HS-5 (cell line): Measurements from ENCODE around the gene SPATA32.
A peak's percentile ranks its signal among the peaks of the same experiment; 100 is the strongest.
"Not testable (repeated sequence)": the region's sequence is repeated elsewhere in the genome, so short reads cannot be mapped to it uniquely, and the experiment has no call there.

Experiments
- DNase-seq: peaks from one replicate; pipeline ENCODE4 v3.0.0-alpha.2; 2012; ENCODE audit warnings: low read depth

The SPATA32 gene

DNA sequence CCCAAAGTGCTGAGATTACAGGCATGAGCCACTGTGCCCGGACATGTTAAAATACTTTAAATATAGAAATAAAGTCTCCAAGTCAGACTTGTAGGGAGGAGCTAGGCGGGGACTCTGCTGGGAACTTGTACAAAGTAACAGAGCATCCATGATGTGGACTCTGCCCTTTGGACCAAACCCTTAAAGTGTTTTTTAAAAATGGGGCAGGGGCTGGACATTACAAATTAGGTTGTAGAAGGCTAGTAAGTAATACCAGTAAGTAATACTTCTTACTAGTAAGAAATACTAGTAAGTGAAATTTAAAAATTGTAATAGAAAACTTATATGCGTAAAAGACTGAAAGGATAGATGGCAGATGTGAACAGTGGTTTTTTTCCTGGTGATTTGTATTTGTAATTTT lies 9.7 kb upstream of the SPATA32 start:
- DNase-seq = no peak

DNA sequence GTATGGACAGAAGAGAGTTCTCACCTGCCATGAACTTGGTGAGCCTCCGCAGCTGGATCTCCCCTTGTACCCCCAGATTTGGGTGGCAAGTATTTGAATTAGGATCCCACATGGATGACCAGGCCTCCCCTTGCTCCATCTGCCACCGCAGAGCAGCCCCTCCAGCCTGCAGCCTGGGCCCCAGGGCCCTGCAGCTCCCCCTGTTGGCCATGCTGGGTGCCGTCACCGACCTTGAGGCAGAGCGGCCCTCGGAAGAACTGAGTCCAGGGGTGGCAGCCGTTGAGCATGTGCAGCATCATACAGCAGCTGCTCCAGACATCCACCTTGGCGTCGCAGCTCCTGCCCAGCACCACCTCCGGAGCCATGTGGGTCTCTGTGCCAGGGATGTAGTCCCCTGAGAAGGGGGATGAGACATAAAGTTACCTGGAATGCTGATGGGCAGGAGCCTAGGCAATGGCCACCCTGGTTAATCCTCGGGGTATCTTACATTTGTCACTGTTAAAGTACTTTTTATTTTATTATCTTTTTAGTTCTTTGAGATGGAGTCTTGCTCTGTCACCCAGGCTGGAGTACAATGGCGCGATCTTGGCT lies 9.0 kb upstream of the SPATA32 start:
- DNase-seq = no peak

DNA sequence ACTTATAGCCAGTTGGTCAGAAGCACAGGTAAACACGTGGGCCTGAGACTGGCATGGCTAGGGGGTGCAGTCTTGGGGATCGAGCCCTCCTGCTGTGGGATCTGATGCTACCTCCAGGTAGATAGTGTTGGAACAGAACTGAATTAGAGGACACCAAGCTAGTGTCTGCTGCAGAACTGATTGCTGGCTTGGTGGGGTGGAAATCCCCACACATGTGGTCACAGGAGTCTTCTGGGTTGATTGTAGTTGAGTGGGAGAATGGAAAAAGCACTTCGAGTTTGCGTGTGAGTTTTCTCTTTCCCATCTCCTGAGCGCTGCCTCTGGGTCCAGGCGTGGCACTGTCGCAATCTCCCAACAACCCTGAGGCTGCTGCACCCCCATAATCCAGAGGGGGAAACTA lies 8.0 kb upstream of the SPATA32 start:
- no peak for DNase-seq

DNA sequence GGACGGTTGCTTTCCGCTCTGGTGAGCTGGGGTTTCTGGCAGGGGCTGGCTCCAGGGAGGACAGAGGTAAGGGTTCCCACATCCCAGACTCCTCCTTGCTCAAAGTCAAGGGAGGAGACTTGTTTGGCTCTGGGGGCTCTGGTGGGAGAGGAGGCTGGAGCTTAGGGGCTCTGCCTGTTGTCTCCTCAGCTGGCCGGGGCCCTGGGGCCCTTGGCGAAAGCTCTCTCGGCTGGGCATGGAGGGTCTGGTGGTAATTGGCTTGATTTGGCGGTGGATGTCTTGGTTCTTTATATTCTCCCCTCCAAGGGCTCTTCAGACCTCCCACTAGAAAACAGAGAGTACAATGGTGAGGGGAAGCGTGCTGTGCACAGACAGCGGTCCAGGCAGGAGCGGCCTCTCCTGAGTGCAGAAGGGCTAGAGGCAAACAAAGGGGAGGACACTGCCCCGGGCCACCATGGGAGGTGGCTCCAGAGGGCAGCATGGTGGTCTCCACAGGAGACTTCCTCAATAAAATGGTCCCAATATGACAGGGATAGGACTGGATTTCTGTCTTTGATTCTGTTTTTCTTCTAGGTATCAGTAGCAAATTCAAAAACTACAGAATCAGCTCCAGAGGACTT lies 5.7 kb upstream of the SPATA32 start:
- no peak for DNase-seq

DNA sequence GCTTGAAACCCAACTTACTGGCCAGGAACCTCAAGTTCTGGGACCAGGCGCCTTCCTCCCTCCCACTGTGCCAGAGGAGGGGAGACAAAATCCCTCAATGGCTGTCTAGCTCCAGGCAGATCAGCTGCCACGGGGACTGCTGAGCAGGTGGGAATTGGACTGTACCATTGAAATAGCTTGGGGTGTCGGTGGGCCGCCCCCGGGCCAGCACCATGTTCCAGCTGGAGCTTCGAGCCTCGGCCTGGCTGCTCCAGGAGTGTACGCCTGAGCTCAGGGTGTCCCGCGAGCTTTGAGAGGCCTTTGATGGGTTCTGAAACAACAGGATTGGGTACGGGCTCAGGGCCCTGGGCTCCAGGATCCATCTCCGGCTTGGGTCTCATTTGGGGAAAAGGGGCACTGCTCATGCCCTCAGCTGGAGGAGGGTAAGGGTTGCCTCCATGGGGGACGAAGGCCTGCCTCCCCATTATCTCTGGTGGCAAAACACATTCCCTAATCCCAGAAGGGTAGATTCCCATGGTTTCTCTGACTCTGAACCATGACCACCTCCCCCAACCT lies 4.6 kb upstream of the SPATA32 start:
- DNase-seq = no peak

DNA sequence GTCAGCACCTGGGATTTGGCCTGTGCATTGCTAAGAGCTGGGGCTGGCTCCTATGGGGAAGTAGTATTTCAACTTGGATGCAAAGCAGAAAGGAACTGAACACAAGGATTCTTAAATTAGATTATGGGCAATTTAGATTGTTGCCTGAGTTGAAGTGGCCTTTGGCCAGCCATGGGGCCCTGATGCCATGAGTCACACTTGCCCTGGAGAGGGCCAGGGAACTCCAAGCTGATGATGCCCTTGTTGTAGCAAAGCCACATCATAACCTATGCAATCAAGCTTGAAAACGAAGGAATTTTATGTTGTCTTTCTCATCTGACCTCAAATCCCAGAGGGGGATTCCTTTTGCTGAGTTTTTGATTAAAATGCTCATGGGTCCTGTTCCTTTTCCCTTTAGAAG lies 3.9 kb upstream of the SPATA32 start:
- DNase-seq = peak; percentile 74

DNA sequence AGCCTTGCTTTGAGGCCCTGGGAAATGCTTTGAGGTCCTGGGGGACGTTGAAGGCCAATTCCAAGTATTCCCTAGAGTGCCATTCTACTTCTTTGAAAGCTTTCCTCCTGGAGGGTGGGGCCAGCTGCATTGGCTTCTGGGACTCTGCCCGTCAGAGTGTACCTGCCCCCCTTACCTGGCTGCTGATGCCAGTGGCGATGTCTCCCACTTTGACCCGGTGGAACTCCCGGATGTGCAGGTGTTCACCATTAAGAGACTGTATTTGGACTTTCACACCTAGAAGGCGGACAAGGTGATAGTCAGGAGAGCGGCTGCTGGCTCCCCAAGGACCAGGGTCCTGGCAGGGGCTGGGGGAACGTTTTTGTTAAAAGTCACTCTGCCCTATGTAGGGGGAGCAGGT lies 3.1 kb upstream of the SPATA32 start:
- DNase-seq = no peak

DNA sequence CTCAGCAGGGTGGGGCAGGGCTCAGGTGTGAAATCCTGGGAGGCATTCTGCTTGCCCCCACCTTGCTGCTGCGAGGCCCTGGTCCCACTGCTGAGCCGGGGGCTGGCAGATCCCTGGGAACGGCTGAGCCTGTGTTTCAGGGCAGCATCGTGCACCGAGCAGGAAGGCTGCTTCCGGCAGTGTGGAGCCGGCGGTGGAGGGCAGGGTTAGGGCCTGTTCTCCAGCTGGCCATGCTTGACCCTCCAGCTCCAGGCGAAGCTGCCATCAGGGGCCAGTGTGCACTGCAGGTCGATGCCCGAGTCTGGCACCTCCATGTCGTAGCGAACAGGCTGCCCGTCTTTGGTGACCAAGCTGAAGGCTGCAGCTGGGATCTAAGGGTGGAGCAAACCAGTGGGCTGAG lies 2.5 kb upstream of the SPATA32 start:
- no peak for DNase-seq

DNA sequence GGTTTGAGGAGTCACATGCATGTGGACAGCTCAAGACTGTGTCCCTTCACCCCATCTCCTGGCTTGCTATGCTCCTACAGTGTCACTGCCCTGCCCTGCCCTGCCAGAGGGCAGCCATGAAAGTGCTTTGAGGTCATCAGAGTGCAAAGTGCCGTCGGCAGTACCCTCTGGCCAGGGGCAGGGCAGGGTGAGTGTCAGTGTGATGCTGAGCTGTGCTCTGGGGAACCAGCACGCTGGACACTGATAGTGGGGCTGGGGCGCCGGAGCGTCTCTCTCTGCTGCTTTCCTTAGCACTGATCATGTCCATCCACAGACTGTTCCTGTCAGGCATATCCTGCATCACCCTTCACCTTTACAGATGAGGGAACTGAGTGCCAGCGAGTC lies 1.6 kb upstream of the SPATA32 start:
- no peak for DNase-seq

DNA sequence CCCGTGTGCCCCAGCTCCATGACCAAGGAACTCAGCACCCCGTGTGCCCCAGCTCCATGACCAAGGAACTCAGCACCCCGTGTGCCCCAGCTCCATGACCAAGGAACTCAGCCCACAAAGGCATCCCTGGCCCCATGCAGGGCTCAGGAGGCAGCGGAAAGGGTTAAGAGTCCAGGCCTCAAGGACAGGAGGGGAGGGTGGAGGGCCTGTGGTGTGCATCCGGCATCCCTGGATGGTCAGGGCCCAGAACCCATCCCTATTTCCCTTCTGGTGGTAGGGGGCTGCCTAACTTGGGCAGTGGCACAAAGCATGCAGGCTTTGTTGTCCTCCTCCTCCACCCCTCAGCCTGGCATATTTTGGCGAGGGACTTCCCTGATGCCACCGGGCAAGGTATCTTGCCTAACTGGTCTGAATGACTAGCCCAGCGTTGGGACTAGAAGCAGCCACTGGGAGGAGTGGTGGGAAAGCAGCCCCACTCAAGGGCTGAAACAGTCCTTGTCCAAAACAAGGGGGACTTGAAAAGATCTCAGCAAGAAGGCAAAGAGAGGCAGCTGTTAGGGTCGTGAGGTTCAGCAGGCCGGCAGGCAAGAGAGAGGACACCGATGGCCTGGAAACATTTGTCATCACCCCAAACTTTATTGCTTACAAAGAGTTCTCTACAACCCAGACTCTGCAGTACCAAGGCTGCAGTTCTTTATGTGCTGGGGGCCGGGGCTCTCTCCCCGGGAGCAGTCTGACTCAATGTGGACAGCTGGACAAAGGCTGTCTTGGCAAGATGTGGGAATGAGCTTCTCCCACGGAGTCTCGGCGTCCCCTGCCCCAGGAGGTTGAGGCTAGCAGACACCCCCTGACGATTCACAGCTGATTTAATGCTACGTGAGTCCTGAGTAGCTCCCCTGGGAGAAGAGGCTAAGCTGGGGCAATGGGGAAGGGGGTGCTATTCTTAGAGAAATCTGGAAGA lies 902 bp upstream of the SPATA32 start:
- DNase-seq = no peak

DNA sequence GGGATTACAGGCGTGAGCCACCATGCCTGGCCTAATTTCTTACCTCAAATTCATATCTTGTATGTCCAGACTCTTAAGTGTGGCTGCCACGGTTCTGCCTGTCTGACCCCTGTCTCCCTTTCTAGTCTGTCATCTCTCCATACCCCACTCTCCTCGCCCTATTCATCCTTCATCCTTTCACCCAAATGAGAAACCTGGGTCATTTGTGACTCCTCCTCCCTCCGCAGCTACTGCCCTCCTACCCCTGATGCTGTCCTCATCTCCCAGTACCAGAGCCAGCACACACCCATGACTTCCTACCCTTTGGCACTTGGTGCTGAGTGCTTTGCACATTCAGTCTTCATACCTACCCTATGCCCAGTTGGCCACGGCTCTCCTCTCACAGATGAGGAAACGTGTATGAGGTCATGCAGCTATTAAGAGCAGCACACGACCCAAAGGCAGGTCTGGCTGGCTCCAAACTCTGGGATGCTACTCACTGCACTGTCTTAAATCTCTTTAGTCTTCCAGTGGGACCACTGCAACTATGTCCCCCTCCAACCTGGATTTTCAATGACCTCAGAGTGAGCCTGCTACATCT lies 1.6 kb downstream of the SPATA32 start:
- no peak for DNase-seq

DNA sequence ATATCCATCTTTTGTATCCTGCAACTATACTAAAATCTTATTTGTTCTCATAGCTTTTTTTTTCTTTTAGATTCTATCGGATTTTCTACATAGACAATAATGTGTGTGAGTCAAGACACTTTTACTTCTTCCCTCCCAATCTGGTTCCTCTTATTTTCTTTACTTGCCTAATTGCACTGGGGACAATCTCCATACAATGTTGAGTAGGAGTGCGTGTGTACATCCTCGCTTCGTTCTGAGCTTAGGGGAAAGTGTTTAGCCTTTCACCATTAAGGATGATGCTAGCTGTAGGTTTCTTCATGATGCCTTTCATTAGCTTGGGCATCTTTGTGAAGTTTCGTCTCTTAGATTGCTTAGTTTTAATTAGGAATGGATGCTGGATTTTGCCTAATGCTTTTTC lies 2.9 kb downstream of the SPATA32 start:
- no peak for DNase-seq

DNA sequence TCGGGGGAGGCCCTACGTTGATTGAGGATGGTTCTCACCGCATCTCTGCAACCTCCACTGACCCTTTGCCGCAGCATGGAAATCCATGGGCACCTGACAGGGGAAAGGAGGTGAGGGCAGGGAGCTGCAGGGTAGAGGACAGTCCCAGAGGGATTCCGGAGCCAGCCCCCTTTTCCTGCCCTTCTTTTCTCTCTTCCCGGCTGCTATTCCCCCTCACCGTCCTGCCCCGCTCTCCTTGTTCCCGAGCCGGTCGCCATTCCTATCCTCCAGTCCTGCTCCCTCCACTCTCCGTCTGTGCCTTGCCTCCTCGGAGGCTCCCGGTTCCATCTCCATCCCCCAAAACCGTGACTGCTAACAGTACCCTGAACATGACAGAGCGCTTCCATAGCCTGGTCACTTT lies 4.8 kb downstream of the SPATA32 start:
- no peak for DNase-seq

DNA sequence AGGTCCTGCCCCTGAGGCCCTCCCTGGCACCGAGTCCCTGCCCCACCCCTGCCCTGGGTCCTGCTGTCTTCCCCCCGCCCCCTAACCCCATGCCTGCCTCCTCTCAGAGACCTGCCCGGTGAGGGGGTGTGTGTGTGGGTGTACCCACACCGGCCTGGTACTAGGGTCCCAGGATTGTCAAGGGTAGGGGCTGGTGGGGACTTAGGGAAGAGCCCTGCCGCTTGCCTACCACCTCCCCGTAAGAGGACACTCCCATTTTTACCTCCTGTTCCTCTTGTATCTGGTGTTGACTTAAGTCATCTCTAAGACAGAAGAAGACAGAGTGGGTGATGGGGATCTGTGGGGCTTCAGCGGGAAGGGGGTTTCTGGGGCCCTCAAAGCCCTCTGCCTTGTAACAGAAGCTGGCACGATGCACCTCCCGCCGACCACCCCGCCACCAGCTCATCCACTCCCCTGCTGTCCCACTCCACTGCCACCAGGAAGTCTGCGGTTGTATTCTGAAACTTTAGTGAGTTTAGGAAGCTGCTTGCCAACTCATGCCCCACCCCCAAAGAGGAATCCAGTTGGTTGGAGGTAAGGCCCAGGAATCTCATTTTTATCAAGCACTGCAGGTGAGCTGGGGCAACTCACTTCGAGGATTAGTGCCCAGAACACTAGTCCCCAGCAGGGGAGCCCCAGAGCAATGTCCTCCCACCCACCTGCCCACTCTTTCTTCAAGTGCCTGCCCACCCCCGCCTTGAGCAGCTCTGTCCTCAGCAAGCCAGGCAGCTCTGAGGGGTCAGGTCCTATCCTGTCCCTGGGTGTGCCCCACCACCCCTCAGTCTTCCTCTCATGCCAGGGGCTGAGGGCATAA lies 5.6 kb downstream of the SPATA32 start:
- DNase-seq = no peak

DNA sequence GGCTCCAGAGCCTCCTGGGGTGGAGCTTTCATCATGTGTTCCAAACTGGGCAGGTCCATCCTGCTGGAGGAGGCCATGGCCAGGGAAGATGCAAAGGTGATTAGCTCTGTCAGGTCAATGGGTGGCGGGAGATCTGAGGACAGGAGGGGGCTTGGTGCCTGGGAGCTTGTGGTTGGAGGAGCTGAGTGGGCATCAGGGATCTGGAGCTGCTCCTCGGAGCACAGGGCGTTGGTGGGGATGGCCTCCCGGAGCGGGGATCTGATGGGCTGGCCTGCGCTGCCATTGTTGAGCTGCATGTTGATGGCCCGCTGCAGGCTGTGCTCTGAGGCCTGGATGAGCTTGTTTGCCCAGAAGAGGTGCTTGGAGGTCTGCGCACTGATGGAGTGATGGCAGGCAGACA lies 6.5 kb downstream of the SPATA32 start:
- DNase-seq = no peak

DNA sequence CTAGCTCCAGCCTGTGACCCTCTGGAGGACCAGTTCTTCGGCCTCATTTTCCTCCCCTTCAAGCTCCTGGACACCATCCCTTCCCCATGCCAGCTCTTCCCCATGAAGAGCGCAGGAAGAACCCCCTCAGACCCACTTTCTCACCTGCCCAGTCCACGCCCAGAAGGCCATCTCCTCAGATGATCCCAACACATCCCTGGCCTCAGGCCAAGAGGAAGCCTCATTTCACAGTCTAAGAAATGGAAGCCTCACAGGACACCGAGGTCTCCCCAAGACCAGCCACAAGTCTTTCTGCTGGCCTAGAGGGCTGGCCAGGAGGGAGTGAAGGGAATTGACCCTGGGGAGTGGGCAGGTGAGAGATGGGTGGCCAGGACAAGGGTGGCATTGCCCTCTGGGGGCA lies 8.0 kb downstream of the SPATA32 start:
- no peak for DNase-seq

DNA sequence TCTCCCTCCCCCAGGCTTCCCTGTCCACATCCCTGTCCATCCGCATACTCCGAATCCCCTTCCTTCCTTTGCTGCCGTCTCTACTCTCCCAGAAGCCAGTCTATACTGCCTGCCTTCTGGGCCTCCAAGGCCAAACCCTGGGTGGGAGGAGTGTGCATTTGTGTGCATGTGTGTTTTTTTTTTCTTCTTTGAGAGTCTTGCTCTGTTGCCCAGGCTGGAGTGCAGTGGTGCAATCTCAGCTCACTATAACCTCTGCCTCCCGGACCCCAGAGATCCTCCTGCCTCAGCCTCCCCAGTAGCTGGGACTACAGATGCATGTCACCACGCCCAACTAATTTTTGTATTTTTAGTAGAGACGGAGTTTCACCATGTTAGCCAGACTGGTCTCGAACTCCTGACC lies 8.7 kb downstream of the SPATA32 start:
- DNase-seq = not testable (repeated sequence)

DNA sequence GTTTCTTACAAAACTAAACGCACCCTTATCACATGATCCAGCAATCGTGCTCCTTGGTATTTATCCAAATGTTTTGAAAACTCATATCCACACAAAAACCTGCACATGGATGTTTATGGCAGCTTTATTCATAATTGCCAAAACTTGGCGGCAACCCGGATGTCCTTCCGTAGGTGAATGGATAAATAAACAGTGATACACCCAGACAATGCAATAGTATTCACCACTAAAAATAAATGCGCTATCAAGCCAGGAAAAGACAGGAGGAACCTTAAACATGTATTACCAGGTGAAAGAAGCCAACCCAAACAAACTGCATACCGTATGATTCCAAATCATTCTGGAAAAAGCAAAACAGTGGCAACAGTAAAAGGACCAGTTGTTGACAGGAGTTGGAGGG lies 10.0 kb downstream of the SPATA32 start:
- no peak for DNase-seq

DNA sequence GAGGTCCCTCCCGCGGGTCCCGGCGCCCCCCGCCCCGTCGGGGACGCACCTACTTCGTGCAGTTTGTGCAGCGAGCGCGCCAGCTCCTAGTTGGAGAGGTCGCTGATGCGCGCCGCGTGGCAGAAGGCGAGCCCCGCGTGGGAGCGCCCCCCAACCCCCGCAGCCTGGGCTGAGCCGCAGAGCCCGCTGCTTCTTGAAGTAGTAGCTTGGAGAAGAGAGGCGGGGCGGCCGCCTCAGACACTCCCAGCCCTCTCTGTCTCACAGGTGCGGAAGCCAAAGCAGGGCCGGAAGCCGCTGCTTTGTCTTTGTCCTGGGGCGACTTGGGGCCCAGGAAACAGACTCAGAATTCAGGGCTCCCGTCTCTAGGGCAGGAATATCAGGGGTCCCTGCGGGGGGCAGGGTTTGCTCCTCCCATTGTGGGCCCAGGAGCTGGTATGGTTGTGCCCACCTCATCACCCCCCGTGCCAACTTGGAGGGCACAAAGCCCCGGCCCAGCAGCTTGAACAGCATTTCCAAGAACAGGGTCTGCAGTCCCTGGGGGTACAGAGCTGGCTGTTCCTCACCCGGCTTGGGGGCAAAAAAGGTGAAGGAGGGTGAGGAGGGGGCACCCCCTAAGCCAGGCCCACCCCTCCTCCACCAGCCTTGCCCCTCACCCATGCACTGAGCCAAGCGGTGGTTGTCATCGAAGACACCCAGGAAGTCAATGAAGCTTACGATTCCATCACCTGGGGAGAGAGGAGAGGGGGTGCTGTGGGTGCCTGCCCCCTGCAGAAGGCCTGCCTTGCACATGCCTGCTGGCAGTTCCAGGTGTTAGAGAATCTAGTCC lies 13.5 kb downstream of the SPATA32 start:
- DNase-seq = no peak

DNA sequence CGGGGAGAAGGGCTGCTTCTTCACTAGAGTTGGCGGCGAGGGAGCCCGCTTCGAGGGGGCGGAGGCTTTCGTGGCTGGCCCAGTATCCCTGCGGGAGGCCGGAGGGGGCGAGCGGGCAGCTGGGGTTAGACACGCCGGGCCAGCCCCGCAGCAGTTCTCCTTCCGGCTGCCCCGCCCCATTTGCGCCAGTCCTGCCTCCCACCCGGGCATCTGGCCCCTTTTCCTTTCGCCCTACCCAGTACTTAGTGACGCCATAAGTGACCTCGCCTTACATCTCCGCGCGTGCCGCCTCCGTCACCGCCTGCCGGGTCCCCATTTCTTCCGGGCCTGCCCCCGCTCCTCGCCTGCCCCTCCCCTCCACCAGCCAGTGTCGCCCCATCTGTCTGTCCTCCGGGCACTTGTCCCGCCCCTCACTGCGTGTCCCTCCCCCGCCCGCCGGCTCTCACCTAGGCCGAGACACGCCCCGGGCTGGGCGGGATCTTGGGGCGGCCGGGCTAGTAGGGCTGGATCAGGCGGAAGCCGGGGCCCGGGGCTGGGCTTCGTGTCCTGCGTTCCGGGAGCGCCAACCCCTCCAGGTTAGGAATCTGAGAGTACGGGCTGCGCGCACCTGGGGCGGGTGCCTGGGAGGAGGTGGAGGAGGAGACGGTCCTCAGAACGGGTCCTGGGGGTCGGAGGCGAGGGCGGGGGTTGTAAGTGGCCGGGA lies 14.3 kb downstream of the SPATA32 start:
- peak; percentile 59 for DNase-seq
